Glomerular endothelial cell (primary cell): Measurements from ENCODE around the gene SLU7. TPM values are rescaled to one million over a fixed set of nuclear protein-coding genes. Genes with fewer than 3 reads are reported as not detected.
A peak's percentile ranks its signal among the peaks of the same experiment; 100 is the strongest.

ENCODE experiments used
- DNase-seq: peaks from one replicate; pipeline ENCODE4 v3.0.0-alpha.2; 2011; ENCODE audit warnings: low read depth, low spot score; ENCODE audit errors: extremely low read depth
- total RNA-seq: library from RNA; depleted of rRNA; stranded (reverse); fragments of >200 nt; gene quantifications from 2 replicates; pipeline ENCODE4 v1.2.3, GENCODE V29; 2015

SLU7 gene
- total RNA-seq, 1 donor from 2014 or later: 22.9 TPM

DNA sequence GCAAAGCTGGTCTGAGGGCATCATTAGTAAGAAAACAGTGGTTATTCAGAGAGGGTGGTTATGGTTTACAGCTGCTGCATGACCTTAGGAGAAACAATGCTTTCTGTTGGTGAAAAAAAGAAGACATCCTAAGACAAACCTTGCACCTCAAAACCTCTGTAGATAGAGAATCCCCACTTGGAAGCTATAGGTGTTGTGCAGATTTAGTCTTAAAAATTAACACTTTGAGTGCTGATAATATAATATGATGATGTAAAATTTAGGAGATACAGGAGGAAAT is 1.4 kb upstream of the SLU7 start:
- no peak for DNase-seq

DNA sequence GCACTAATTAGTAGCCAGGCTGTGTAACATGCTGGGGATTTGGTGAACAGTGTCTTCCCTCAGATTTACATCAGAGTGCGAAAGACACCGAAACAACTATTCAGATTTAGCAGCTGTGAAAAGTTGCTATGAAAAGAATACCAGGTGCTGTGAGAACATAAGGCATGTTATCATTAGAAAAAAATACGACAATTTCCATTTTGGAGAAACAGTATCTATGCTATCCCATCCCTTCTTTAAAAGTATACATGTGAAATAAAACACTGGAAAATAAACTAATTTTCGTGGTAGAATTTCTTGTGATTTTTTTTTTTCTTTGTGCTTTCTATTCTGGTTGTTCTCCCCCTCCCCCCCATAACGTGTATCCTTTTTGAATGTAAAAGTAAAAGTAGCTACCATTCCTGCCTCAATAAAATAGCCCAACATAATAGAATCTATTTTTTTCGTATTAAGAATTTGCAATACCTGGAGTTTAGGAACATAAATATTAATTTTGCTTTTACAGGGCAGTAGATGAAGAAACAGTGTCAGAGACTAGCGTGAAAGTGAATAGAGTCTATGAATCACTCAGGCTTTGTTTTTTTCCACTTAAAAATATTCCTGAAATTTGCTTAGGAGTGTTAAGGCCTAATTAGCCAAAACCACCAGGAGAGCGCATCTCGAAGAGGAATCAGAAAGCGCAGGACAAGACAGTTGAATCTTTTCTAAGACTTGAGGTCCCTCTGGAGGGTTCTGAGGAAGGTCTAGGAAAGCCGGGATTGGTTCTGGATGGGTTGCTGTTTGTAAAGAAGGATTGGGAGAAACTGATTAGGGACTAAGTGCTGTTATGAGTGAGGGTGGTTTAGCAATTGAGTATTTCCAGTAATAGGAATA is 813 bp upstream of the SLU7 start:
- DNase-seq: no peak

GRCh38 chr5:160399402-160400353 is 19.2 kb downstream of the SLU7 start, which contains the start of gene FAM200C:
Gene FAM200C, minus strand, starts transcription at chr5:160400054. Its CDS starts 4,564 bp downstream, at chr5:160395490.
- DNase-seq: no peak

- DNase-seq: no peak
These were observed 20.1 kb downstream of the SLU7 start for GRCh38 chr5:160398806-160399205.

- DNase-seq: no peak
These were observed 21.4 kb downstream of the SLU7 start for GRCh38 chr5:160397492-160397891.

DNA sequence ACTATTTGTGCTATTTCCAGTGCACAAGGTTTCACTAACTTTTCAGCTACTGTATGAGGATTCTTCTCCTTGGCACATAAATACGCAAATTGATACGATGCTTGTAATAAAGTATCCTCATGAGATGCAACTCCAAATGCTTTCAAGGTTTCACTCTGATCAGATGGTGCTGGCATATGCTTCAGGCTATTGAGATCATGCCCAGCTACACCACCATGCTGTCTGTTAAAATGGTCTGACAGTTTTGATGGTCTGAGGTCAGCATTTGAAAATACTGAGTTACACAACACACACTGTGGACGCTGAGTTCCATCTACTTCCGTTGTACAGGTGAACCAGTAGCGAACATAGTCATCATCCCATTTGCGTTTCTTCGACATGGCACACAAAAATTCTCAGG is 23.8 kb downstream of the SLU7 start:
- no peak for DNase-seq

- DNase-seq: peak; percentile 5
These were observed 27.8 kb downstream of the SLU7 start for GRCh38 chr5:160390787-160391696.

GRCh38 chr5:160387445-160387844 is 31.4 kb downstream of the SLU7 start:
- no peak for DNase-seq

- DNase-seq: no peak
These were observed 33.4 kb downstream of the SLU7 start for GRCh38 chr5:160385496-160385895.

DNA sequence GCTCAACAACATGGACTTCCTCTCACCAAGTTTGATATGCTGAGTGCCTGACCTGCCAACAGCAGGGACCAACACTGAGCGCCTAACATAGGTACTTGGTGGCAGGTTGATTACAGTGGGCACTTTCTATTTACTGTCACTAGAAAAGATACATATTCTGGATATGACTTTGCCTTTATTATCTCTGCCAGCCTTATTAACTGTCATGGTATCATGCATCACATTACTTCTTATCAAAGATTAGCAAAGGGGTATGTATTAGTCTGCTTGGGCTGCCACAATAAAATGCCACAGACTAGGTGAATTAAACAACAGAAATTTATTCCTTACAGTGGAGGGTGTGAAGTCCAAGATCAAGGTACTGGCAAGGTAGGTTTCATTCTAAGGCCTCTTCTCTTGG is 34.2 kb downstream of the SLU7 start:
- DNase-seq: no peak

DNA sequence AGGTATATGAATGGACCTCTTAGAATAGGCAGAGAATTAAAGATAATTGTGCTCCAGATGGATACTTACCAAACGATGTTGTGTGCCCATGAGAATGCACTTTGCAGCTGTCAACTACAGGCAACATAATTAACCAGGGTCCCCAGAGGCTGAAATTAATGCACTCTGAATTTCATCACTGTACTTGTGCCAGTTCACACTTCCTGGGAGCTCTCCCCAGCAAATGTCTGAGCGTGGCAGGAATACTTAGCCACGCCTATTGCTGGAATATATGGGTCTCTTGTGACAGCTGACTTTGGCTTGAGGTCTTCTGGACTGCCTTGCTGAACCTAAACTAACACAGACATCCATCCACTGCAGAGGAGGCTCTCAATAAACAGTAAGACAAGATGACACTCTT is 36.5 kb downstream of the SLU7 start:
- DNase-seq: no peak

DNA sequence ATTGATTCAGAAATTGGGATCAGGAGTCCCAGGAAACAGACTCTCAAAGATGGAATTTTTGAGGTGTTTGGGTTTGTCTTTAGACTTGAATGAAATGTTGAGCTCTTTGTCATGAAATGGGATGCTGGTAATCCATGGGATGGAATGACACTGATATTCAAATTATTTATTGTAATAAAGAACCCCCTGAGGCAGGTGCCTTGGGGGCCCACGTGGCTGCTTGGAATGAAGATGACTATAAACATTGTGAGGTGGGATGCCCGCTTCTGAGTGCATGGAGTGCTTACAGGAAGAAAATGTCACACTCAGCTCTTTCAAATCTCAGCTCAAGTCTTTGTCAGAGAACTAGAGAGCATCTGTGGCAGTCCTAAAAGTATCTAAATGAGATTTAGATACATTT is 38.8 kb downstream of the SLU7 start:
- DNase-seq: no peak

GRCh38 chr5:160379511-160379910 is 39.4 kb downstream of the SLU7 start:
- no peak for DNase-seq

DNA sequence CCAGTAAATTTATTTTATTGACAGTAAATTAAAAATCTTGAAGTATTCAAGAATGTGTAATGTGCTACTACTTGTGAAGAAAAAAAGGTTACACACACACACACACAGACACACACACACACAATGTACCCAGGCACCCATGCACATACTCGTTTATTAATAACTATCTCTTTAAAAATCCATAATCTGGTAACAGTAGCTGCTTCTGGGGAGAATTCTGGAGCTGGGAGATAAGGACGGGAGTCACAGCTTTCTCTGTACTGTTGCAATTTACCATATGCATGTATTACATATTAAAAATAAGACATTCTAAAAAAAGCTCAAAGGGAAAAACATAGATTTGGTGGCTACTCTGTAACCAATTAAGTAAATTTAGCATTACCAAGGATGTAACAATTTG is 40.6 kb downstream of the SLU7 start:
- DNase-seq: no peak

- DNase-seq: no peak
These were observed 41.2 kb downstream of the SLU7 start for GRCh38 chr5:160377651-160378050.

DNA sequence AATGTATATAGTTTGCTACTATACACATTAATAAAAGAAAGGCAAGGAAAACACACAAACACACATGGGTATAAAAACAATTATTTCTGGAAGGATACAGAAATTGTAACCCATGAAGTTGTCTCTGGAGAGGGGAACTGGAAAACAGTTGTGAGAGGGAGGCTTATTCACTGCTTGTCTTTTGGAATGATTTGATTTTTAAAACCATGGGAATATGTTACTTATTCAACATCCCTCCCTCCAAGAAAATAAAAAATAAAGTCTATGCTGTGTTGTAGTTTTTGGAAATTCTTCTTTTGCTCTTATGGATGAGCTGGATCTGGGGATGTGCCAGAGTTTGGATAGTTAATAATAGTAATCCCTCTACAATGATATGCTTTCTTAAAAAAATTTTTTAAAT is 42.5 kb downstream of the SLU7 start:
- DNase-seq: no peak

GRCh38 chr5:160375701-160376100 is 43.2 kb downstream of the SLU7 start:
- DNase-seq: no peak

DNA sequence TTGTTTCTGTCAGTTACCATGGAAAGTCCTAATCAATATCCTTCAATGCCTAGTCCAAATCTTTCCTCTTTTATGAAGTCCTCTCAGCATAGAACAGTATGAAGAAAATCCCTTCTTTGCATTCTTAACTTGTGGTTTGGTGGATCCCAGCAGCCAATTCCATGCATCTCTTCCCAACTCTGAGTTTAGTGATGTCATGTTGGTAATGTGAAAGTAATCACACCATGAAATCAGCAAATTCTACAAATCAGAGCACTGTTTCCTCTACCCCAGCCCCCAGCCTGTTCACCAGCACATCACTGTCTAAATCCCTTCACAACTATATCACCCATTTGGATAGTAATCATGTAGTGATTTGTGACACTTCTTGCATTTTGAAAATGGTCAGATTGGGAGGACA is 43.7 kb downstream of the SLU7 start:
- DNase-seq: no peak

GRCh38 chr5:160371294-160371693 is 47.6 kb downstream of the SLU7 start:
- no peak for DNase-seq

- DNase-seq: no peak
These were observed 48.2 kb downstream of the SLU7 start for GRCh38 chr5:160370713-160371034.
